ENCODE measurements around the gene ABL1. TPM values are rescaled to one million over a fixed set of nuclear protein-coding genes. Genes with fewer than 3 reads are reported as not detected.

Gene ABL1
- polyA plus RNA-seq, 1 of the 3 experiments (the other 2 are of a cell fraction): 24.6 TPM

DNA sequence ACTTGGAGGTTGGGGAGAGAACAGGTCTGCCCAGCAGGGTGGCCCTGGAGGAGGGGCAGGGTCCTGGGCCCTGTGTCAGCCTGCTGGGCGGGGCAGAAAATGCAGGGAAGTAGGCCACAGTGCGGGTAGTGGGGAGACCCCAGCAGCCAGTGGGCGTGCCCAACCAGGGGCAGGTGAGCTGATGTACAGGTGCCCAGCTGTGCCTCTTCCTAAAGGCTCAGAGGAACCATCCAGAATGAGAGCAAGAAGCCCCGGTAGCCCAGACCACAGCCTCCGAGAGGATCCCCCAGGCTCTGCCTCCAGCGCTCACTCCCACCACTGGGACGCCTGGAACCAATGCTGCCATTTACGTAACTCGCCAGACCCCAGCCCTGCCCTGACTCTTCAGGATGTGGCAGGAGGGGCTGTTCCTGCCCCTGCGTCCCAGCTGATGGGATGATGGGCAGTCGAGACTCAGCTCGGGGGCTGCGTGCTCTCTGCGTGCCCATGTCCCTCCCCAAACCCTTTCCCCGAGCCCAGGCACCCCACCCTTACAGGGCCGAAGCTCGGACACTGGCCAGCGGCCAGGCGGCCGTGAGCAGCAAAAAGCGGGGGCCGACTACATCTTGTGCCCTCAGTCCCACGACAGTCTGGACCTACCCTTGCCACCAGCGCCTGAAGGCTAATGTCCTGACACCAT, 79.5 kb downstream of the ABL1 start:
- no peak for DNase-seq
- Histone ChIP-seq H3F3A (replicated peaks; ENCODE audit: insufficient read depth) (no peaks in the 10 kb centered on the region), H2AFZ (ENCODE audit: low read depth) (no peak overlapping the region), H3K4me2 (no peak overlapping the region), H3K4me3 (ENCODE audit: low read depth in 2 of 2, low read length in 1 of 2) (no peak overlapping the region), H3K9me3 (no peaks in the 10 kb centered on the region), H3K79me2 (ENCODE audit: insufficient read depth) (no peaks in the 10 kb centered on the region), H3K36me3 (replicated peaks in 1 of 2; ENCODE audit: control insufficient read depth in 1 of 2, insufficient read depth in 2 of 2, low read length in 1 of 2) (no peaks in the 10 kb centered on the region), H3K9me2 (no peaks in the 10 kb centered on the region), H4K20me1 (ENCODE audit: insufficient read depth) (no peaks in the 10 kb centered on the region), H3K9ac (no peak overlapping the region), H3K27ac (ENCODE audit: low read depth in 2 of 2, low read length in 1 of 2) (no peak overlapping the region), H3K4me1 (ENCODE audit: control insufficient read depth in 1 of 2, insufficient read depth in 2 of 2, low read depth in 1 of 2, low read length in 1 of 2) (no peaks in the 10 kb centered on the region), H3K27me3 (ENCODE audit: insufficient read depth) (no peaks in the 10 kb centered on the region)
- TF ChIP-seq TCF12 (IDR thresholded peaks at IDR 0.05) (no peak), GATA2 (CRISPR knock-in tag; IDR thresholded peaks at IDR 0.05) (no peak), USF1 (IDR thresholded peaks at IDR 0.05; ENCODE audit: borderline replicate concordance, low read depth) (no peak), PBX3 (IDR thresholded peaks at IDR 0.05) (no peak), NFIC (IDR thresholded peaks at IDR 0.05; ENCODE audit: borderline replicate concordance) (no peak), SMC3 (IDR thresholded peaks at IDR 0.05; ENCODE audit: low read depth, low read length) (no peak), GABPA (IDR thresholded peaks at IDR 0.05; ENCODE audit: low read depth) (no peak), YY1 (IDR thresholded peaks at IDR 0.05; ENCODE audit: low read depth) (no peak), EZH2phosphoT487 (IDR thresholded peaks at IDR 0.05; ENCODE audit: borderline replicate concordance, low read depth) (no peak), FOXJ3 (CRISPR knock-in tag; IDR thresholded peaks at IDR 0.05) (no peak), FOXM1 (IDR thresholded peaks at IDR 0.05; ENCODE audit: low read depth) (no peak)
- ChIA-PET CTCF (interaction anchor here (2.4 kb wide), 1 partner anchor 48 kb away, joined by 11 read pairs; no protein-coding TSS in a partner anchor), POLR2A (no interaction called here)
- WGBS (ENCODE audit: low lambda C conversion rate): 75% methylated on average over 10 of the region's 24 CpGs

- no peak for DNase-seq
- ChIA-PET POLR2A (no interaction called here), CTCF (interaction anchor here (1.6 to 1.7 kb wide), 2 partner anchors 49 to 131 kb away, joined by 4 to 9 read pairs; no protein-coding TSS in a partner anchor)
Observed at GRCh38 chr9:130915096-130915447, 80.0 kb downstream of the ABL1 start.

More at GRCh38 chr9:130915096-130915447, 80.0 kb downstream of the ABL1 start:
- H3K4me3 ChIP-seq (ENCODE audit: low read depth in 2 of 2, low read length in 1 of 2): no peak overlapping the region
- no peak overlapping the region for H3K4me2 ChIP-seq
- H3F3A ChIP-seq (replicated peaks; ENCODE audit: insufficient read depth): no peaks in the 10 kb centered on the region
- TF ChIP-seq, protein P1, sequence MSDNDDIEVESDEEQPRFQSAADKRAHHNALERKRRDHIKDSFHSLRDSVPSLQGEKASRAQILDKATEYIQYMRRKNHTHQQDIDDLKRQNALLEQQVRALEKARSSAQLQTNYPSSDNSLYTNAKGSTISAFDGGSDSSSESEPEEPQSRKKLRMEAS (IDR thresholded peaks at IDR 0.05; ENCODE audit: low read depth): no peak
- TF ChIP-seq GABPA (IDR thresholded peaks at IDR 0.05; ENCODE audit: low read depth) (no peak), FOSL2 (IDR thresholded peaks at IDR 0.05; ENCODE audit: borderline replicate concordance, low read depth) (no peak), IRF3 (IDR thresholded peaks at IDR 0.05; ENCODE audit: low read depth, low read length) (no peak), FOXJ3 (CRISPR knock-in tag; IDR thresholded peaks at IDR 0.05) (no peak), FOXM1 (IDR thresholded peaks at IDR 0.05; ENCODE audit: low read depth) (no peak), TCF12 (IDR thresholded peaks at IDR 0.05) (no peak), GATA2 (CRISPR knock-in tag; IDR thresholded peaks at IDR 0.05) (no peak)
- no peaks in the 10 kb centered on the region for H3K4me1 ChIP-seq (ENCODE audit: control insufficient read depth in 1 of 2, insufficient read depth in 2 of 2, low read depth in 1 of 2, low read length in 1 of 2)
- no peaks in the 10 kb centered on the region for H3K27me3 ChIP-seq (ENCODE audit: insufficient read depth)
- no peaks in the 10 kb centered on the region for H4K20me1 ChIP-seq (ENCODE audit: insufficient read depth)
- H3K79me2 ChIP-seq (ENCODE audit: insufficient read depth): no peaks in the 10 kb centered on the region
- H3K9ac ChIP-seq: no peak overlapping the region
- no peaks in the 10 kb centered on the region for H3K36me3 ChIP-seq (replicated peaks in 1 of 2; ENCODE audit: control insufficient read depth in 1 of 2, insufficient read depth in 2 of 2, low read length in 1 of 2)
- H2AFZ ChIP-seq (ENCODE audit: low read depth): no peak overlapping the region
- no peak overlapping the region for H3K27ac ChIP-seq (ENCODE audit: low read depth in 2 of 2, low read length in 1 of 2)
- H3K9me3 ChIP-seq: no peaks in the 10 kb centered on the region
- WGBS (ENCODE audit: low lambda C conversion rate): 71% methylated on average over 6 of the region's 8 CpGs
- no peaks in the 10 kb centered on the region for H3K9me2 ChIP-seq

All from SK-N-SH (cell line).